Fibroblast of lung (primary cell): Measurements from ENCODE around the gene KCNG2.

Experiments
- CTCF ChIP-seq, 2 donors: IDR thresholded peaks in 1 of 2; conservative IDR thresholded peaks in 1 of 2; 1 replicate in 1 of 2; 2 replicates in 1 of 2; pipeline ENCODE4 v1.5.1; 2011 to 2012; ENCODE audit warnings: low read length in 2 of 2, control low read depth in 1 of 2, inconsistent platforms in 1 of 2, low read depth in 1 of 2, mild to moderate bottlenecking in 1 of 2
- EZH2 ChIP-seq: IDR thresholded peaks from 2 replicates; pipeline ENCODE4 v1.5.1; 2012; ENCODE audit warnings: low read length, control low read depth, mild to moderate bottlenecking; ENCODE audit errors: missing control alignments

GRCh38 chr18:79779700-79780190 lies 18.0 kb upstream of the KCNG2 start:
- TF ChIP-seq CTCF (conservative IDR thresholded peaks at IDR 0.05 in 1 of 2, IDR thresholded peaks at IDR 0.05 in 1 of 2; ENCODE audit: low read depth in 1 of 2, low read length in 2 of 2) (no peak), EZH2 (no peak)
